Umbilical cord (tissue), 2 donors: ENCODE data around the gene AGPAT2. TPM values are rescaled to one million over a fixed set of nuclear protein-coding genes. Genes with fewer than 3 reads are reported as not detected.

Experiments used
- DNase-seq: peaks from one replicate; pipeline ENCODE4 v3.0.0-alpha.2; 2015; ENCODE audit warnings: low spot score
- total RNA-seq: library from RNA; depleted of rRNA; stranded (reverse); fragments of >200 nt; gene quantifications from one replicate; pipeline ENCODE4 v1.2.3, GENCODE V29; 2014; ENCODE audit warnings: low replicate concordance; ENCODE audit not compliant: insufficient read depth

The AGPAT2 gene
- total RNA-seq, 1 donor from 2014 or later: 32.7 TPM

DNA sequence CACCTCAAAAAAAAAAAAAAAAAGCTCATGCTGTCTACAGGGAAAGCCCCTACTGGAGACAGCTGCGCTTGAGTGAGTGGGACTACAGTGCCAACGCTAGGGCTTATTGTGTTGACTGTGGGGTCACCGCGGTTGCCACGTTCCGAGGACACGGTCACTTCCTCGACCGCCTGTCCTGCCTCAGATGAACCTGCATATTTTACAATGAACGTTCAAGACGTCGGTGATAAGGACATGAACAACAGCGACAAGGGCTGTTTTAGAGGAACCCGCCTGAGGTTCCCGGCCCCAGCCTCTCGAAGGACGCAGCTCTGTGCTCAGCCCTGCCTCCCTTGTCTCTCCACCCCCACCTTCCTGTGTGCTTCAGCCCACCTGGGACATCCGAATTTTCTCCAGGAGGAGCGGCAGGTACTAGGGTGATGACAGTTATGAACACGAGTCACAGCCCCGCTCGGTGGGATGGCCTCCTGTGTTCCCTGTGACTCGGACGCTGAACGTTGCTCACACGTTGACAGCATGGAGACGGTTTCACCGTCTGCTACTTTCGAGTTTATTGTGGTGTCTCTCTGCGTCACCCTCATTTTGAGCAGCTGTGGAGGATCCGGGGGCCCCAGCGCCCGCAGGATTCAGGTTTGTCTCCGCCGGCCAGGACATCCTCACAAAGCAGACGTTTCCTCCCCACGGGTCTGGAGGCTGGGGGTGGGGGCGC is 13.9 kb upstream of the AGPAT2 start:
- no peak for DNase-seq

GRCh38 chr9:136700304-136700703 is 13.0 kb upstream of the AGPAT2 start:
- peak; percentile 56 for DNase-seq

GRCh38 chr9:136698635-136699246 is 11.5 kb upstream of the AGPAT2 start:
- no peak for DNase-seq

DNA sequence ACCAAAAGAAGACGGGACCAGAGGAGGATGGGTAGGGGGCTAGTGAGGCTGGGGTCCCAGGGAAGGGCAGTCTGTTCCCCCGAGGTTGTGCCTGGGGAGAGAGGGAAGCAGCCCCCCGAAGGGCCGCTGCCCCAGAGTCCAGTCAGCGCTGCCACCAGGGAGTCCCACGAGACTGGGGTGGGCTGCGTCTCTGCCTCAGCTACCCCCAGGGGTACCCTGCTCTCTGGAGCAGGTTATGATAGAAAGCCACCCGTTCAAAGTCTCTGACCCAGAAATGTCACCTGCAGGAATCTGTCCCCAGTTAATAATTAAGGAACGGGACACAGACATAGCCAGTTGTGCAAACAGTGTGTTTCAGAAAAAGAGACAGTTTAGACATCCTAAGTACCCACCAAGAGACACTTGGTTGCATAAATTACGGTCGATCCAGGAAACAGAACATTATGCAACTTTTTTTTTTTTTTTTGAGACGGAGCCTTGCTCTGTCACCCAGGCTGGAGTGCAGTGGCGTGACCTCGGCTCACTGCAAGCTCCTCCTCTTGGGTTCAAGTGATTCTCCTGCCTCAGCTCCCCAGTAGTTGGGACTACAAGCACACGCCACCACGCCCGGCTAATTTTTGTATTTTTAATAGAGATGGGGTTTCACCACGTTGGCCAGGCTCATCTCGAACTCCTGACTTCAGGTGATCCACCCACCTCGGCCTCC is 10.7 kb upstream of the AGPAT2 start:
- DNase-seq: no peak

DNA sequence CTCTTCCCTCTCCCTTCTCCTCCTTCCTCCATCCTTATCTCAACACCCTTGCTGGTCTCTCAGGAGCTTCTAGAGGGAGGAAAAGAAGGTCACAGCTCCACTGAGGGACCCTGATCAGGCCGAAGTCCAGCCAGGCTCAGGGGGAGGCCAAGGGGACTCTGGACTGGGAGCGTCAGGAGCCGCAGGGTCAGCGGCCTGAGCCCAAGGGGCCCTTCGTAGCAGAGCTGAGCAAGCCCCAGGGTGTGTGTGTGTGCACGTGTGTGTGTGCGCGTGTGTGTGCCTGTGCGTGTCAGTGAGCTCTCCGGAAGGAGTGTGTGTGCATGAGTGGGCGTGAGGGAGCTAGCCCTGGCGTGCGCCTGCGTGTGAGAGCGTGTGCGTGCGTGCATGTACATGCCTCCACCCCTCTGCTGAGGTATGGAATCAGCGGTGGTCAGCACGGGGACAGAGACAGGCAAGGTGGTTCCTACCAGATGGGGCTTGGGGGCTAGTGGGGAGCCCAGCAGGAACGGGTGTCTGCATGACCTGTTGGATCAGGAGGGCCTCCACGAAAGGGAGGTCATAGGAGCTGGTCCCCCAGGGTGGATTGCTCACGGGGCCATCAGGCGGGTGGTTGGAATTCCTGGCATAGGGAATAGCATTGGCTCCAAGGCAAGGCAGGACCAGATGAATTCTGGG is 10.0 kb upstream of the AGPAT2 start:
- DNase-seq: no peak

DNA sequence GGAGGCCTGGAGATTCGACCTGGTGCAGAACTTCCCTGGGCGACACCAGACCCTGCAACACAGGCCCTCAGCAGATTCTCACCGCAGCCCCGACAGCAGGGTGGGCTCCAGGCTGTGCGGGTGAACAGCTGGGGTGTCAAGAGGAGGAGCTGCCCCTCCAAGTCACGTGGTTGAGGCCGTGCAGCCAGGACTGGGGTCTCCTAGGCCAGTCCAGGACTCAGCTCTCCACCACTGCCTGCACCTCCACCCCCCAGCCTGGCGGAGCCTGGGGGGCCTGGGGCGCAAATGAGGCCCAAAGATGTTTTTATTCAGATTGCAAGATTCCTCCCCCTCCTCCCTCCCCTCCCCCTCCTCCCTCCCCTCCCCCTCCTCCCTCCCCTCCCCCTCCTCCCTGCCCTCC is 9.2 kb upstream of the AGPAT2 start:
- DNase-seq: no peak

DNA sequence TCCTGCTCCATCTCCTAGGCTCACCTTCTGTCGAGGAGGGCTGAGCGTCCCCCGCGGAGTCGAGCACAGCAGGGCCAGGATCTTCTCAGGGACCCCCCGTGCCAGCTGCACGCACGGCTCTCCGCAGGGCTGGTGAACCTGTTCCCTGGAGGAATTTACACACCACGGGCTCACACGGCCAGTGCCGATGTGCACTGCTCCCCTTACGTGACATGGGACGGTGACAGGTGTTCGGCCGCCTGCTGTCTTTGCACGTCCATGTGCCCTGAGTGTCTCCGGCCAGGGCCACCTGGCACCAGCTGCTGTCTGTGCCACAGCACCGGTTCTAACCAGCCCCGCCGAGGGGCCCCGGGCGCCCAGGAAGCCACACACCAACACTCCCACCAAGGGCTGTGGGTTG is 8.7 kb upstream of the AGPAT2 start:
- DNase-seq: no peak

DNA sequence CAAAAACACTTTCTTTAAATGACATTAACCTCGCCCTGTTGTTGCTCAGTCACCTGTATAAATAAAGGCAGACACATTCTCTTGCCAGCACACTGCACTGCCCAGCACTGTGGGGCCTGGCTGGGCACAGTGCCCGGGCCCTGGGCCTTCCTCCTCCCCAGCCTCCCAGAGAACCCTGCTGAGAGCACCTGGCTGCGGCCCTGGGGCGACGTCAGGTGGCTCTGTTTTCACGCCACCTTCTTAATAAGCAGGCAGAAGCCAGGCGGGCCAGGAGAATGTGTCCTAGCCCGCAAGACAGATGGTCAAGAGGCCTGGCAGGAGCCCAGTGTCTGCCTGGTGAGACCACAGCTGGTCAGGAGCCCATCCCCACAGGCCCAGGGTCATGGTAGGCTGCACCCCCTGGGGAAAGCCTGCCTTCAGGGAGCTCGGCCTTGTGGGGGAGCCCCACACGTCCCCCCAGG is 8.2 kb upstream of the AGPAT2 start:
- DNase-seq: no peak

DNA sequence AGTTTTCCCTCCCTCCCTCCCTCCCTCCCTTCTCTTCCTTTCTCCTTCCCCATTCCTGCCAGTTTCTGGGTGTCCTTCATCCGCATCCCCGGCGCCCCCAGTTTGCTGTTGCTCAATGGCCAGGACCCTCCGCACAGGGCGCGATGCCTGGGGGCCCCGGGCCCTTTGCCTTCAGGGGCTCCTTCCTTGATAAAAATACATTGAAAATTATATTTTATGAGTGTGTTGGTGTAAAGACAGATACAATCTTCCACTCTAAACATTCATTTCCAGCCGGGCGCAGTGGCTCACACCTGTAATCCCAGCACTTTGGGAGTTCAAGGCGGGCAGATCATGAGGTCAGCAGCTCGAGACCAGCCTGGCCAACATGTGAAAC is 7.6 kb upstream of the AGPAT2 start:
- no peak for DNase-seq

DNA sequence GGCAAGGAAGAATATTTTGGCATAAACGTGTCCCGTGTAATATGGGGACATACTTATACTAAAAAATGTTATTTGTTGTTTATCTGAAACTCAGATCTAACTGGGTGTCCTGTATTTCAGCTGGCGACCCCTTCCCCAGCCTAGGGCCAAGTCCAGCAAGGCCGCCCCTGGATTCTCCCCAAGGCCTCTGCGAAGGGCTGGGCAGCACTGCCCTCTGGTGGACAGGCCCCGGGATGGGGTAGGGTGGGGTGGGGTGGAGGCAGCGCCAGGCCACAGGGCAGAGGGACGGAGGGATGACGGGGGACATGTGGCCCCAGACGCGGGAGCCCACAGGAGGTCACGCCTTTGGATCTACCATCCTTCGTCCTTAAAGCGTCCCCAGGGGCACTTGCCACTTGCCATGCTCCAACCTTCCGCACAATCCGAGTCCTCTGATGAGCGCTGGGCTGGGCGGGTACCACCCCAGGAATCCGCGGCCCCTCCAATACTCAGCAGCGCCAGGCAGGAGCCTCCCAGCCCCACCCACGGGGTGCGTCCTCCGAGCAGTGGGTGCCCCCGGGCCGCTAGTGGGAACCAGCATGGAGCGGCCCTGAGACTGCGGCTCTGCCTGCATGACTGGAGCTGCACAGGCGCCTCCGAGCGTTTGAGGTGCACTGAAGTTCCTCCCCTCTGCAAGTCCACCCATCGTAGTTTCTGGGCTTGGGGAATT is 7.1 kb upstream of the AGPAT2 start:
- DNase-seq: no peak

GRCh38 chr9:136693490-136694162 is 6.4 kb upstream of the AGPAT2 start:
- no peak for DNase-seq

- DNase-seq: no peak
These were observed 5.9 kb upstream of the AGPAT2 start for GRCh38 chr9:136693135-136693489.

DNA sequence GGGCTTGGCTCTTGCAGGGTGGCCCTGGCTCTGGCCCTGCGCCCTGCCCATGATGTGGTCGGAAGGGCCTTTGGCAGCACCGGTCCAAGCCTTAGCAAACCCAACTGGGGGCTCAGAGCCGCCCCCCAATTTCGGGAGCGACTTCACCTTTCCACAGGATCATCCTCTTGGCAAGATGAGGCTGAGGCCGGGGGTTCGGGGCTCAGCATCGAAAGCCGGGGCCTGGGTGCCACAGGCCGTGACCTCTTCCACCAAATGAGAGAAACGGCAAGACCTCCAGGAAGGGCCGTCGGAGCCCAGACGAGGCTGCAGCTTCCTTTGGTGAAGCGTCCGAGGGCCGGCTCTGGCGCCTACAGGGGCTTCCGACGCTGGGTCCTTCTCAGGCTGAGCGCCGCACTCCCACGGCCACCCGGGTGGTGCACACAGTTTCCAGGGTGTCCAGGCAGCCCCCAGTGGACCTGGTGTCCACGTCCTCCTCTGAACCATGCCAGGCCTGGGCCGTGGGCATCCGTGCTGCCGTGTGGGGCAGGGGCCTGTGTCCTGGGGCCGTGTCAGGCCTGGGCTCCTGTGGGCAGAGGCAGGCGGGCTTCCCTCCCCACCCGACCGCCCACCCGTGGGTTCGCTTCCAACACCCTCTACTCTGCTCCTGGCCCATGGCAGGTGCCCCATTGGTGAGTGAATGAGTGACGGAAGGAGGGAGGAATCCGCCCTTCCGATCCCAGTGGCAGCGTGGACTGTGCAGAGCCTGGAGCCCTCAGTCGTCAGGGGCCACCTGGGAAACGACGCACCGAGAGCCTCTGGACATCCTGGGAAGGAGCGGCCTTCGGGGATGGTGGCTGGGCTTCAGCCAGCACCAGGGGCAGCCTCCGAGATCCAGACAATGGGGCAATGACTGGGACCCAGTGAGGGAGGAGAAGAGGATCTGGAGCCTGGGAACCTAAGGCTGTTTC is 5.2 kb upstream of the AGPAT2 start:
- DNase-seq: no peak

DNA sequence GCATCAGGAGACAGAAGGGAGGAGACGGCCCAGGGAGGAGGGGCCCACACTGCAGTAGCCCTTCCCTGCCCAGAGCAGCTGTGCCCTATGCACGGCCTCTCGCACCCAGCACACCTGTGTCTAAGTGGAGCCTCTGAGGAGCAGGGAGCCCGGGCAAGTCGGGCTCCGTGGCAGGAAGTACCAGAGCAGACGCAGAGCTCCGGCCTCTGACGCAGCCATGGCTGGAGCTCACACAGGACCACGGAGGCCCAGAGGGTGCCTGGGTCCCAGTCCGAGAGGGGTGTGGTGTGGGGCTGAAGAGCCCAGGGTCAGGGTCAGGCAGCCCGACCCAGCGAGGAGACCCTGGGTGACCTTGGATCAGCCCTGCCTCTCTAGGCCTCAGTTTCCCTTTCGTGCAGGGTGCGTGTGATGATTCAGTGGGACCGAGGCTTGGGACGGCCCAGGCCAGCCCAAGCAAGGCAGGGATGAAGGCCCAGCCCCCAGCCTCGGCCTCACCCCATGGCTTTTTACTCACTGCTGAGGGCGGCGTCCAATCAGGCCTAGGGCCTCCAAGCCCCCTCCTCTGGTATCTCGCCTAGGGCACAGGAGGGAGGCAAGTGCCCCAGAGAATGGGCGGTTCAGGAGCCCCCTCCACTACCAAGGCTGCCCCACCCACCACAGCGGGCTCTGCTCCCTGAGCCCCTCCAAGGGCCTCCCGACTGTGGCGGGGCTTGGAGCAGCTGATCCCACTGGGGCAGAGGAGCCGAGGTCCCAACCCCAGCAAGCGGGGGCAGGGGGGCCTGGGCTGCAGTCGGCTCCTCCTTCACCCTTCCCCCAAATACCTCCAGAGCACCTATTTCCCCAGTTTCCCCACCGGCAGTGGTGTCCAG is 4.3 kb upstream of the AGPAT2 start:
- no peak for DNase-seq

DNA sequence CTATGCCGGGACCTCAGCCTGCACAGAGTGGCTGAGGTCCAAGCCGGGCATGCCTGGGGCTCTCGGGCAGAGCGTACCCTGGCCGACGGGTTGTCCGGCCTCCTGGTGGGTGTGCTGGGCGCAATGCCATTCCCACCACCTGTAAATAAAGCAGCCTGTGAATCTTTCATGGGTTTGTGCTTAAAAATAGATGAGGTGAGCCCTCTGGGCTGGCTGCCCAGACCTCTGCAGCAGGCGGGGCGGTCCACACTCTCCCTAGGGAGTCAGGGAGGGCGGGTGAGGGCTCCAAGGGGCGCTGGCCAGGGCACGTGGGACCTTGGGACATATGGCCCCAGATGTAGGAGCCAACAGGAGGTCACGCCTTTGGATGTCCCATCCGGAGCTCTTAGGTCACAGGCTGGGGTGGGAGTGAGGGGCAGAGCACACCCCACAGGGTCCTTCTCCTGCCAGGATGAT is 3.6 kb upstream of the AGPAT2 start:
- no peak for DNase-seq

GRCh38 chr9:136690104-136690805 is 3.0 kb upstream of the AGPAT2 start:
- DNase-seq: no peak

DNA sequence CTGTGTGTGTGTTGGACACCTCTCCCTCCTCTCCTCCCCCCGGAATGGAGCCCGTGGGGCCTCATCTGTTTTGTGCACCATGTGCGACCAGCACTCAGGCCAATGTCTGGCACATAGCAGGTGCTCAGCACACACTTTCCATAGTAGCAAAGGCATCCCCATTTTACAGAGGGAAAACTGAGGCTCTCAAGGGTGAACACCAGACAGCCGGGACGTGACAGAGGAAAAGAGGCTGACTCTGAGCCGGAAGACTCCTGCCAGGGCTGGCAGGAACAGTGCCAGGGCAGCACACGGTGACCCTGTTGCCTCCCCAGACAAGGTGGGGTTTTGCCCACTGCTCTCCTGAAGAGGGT is 1.8 kb upstream of the AGPAT2 start:
- no peak for DNase-seq
